ENCODE data around the gene ADAMTS6.

GRCh38 chr5:65485405-65485804 lies 3.7 kb upstream of the ADAMTS6 start:
- TF ChIP-seq POLR2AphosphoS5 (IDR thresholded peaks at IDR 0.05) (no peak), CTCF (IDR thresholded peaks at IDR 0.05) (no peak), POLR2A (IDR thresholded peaks at IDR 0.05) (no peak)

Data from suprapubic skin (tissue), 4 donors.